SK-N-MC (cell line): ENCODE results near the gene FCMR.

Experiments used
- DNase-seq: peaks from one replicate; pipeline ENCODE4 v3.0.0-alpha.2; 2011; ENCODE audit warnings: low read depth, low spot score
- H3K27ac ChIP-seq: fragments of 200-600 bp; sonication (generic); 2 replicates; pipeline ENCODE4 v1.5.1; 2016; ENCODE audit warnings: mixed run types
- H3K36me3 ChIP-seq: fragments of 200-600 bp; sonication (generic); 2 replicates; pipeline ENCODE4 v1.6.1; 2017; ENCODE audit warnings: antibody characterized with exemption, low read length, mixed read lengths; ENCODE audit not compliant: insufficient read depth
- H3K4me3 ChIP-seq: fragments of 200-600 bp; sonication (generic); 2 replicates; pipeline ENCODE4 v1.5.1; 2016
- H3K9ac ChIP-seq: fragments of 200-600 bp; sonication (generic); 2 replicates; pipeline ENCODE4 v1.8.0; 2017; ENCODE audit warnings: mixed run types, mixed read lengths; ENCODE audit not compliant: insufficient read length
- H3K9me3 ChIP-seq: fragments of 200-600 bp; sonication (generic); 2 replicates; pipeline ENCODE4 v1.6.1; 2017; ENCODE audit warnings: low read depth, mild to moderate bottlenecking, antibody characterized with exemption, low read length, moderate library complexity, mixed read lengths
- EZH2 ChIP-seq: fragments of 200-600 bp; sonication (generic); IDR thresholded peaks from one replicate; pipeline ENCODE4 v1.6.1; 2017; ENCODE audit warnings: antibody characterized with exemption
- FOXP2 ChIP-seq: optimal IDR thresholded peaks from 2 replicates; pipeline ENCODE3; 2011; ENCODE audit warnings: mild to moderate bottlenecking, moderate library complexity; ENCODE audit not compliant: insufficient read depth; ENCODE audit errors: extremely low read length, control extremely low read depth
- POLR2AphosphoS5 ChIP-seq: IDR thresholded peaks from 2 replicates; pipeline ENCODE4 v1.6.1; 2012; ENCODE audit warnings: mild to moderate bottlenecking, low read depth, low read length, borderline replicate concordance

FCMR gene

DNA sequence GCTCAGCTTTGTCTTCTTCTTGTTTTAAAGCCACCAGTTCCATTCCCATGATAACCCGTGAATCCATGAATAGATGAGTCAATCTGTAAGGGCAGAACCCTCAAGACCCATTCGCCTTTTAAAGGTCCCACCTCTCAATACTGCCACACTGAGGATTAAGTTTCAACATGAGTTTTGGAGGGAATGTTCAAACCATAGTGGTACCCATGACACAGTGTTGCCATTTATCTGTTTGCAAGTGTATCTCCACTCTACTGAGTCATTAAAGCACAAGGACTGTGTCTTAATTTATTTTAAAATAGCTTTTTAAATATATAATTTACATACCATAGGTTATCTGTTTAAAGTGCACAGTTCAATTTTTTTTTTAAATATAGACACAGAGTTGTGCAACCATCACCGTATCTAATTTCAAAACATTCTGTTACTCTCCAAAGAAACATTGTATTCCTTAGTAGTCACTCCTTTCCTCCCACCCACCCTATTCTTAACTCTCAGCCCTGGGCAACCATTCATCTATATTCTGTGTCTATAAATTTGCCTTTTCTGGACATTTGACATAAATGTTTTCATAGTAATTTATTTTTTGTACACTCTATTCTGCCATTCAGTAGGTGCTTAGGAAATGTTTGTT lies 29.3 kb downstream of the FCMR start:
- DNase-seq: no peak
- Histone ChIP-seq H3K9ac (no peak overlapping the region), H3K9me3 (no peaks in the 10 kb centered on the region), H3K27ac (no peak overlapping the region), H3K4me3 (no peak overlapping the region), H3K36me3 (no peaks in the 10 kb centered on the region)
- TF ChIP-seq FOXP2 (no peak), POLR2AphosphoS5 (no peak), EZH2 (no peak)

DNA sequence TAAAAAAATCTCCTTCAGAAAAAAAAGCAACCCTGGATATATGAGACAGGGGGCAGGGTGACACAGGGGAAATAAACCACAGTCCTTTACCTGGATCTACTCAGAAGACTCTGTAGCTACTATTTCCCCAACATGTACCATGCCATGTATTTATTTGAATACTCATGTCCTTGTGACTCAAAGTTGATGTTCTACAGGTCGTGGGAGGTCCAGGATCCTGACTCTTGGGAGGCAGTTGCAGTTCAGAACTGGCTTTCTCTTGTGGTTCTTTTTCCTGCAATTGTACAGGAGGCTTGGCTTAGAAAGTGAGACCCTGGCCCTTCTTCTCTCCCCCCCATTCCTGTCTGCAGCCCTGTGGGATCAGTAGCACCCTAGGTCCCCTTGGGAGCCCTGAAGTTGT lies 30.3 kb downstream of the FCMR start:
- TF ChIP-seq FOXP2 (no peak), EZH2 (no peak), POLR2AphosphoS5 (no peak)
- H3K9ac ChIP-seq: no peak overlapping the region
- no peaks in the 10 kb centered on the region for H3K36me3 ChIP-seq
- no peak for DNase-seq
- no peaks in the 10 kb centered on the region for H3K9me3 ChIP-seq
- H3K27ac ChIP-seq: no peak overlapping the region
- no peak overlapping the region for H3K4me3 ChIP-seq

DNA sequence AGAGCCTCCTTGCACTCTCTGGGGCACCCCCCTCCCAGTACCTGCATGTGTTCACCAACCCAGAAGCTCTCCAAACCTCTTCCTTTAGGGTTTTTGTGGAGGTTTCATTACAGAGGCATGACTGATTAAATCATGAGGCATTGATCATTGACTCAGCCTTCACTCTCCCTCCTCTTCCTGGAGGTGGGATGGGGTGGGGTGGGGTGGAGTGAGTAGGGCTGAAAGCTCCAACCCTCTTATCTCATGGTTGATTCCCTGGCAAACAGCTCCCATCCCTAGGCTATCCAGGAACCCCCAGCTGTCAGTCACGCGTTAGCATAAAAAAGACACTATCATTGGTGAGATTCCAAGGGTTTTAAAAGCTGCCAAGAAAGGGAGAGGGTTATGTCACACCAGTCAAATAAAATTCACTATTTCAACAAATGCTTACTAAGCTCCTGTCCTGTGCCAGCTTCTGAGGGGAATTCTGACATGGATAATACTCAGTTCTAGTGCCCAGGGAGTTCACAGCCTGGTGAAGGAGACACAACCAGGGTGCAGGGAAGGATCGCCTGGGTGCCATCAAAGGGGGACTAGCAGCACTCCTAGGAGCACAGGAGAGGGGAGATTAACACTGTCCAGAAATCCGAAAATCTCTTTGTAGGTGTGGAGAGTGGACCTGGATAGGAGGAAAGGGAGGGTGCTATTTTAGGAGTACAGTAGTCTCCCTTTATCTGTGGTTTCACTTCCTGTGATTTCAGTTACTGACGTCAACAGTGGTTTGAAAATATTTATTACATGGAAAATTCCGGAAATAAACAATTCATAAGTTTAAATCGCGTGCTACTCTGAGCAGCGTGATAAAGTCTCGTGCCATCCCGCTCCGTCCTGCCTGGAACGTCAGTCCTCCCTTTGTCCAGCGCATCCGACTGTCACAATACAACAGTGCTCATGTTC lies 31.3 kb downstream of the FCMR start:
- no peak for DNase-seq
- no peak overlapping the region for H3K9ac ChIP-seq
- no peak overlapping the region for H3K27ac ChIP-seq
- no peak for TF ChIP-seq FOXP2
- no peak overlapping the region for H3K4me3 ChIP-seq
- H3K9me3 ChIP-seq: no peaks in the 10 kb centered on the region
- no peaks in the 10 kb centered on the region for H3K36me3 ChIP-seq

DNA sequence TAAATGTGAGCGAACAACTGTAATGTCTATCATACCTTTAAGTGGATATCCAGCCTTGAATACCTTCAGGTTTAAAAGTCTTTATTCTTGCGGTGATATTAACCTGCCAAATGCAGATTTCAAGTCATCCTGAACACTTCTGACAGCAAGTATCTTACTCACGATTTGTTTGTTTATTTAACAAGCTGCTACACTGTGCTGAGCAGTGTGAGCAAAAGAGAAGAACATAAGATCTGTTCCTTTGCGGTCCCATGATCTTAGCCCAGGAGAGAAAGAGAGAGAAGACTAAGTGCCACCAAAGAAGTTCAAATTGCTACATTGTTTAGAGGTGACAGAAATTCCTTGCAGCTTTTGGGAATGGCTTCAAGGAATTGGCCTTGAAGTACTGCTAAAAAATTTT lies 34.0 kb downstream of the FCMR start:
- no peak overlapping the region for H3K27ac ChIP-seq
- no peak overlapping the region for H3K4me3 ChIP-seq
- H3K9ac ChIP-seq: no peak overlapping the region
- TF ChIP-seq EZH2 (no peak), FOXP2 (no peak), POLR2AphosphoS5 (no peak)
- no peaks in the 10 kb centered on the region for H3K9me3 ChIP-seq
- no peak for DNase-seq
- no peaks in the 10 kb centered on the region for H3K36me3 ChIP-seq

DNA sequence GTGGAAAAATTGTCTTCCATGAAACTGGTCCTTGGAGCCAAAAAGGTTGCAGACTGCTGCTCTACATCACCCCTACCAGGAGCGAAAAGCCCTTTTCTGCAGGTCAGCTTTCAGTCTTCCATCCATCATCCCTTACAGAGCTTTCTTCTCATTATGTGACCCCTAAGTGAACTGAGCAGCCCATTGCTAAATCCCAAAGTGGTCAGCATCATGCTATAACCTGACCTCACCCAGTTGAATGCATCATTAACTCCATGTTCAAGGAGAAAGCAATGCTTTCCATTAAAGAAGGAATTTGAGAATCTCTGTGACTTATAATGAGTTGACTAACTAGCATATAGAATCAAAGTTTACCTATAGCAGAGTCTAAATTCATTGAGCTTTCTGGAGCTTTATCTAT lies 34.9 kb downstream of the FCMR start:
- no peaks in the 10 kb centered on the region for H3K9me3 ChIP-seq
- no peak overlapping the region for H3K9ac ChIP-seq
- TF ChIP-seq POLR2AphosphoS5: no peak
- TF ChIP-seq FOXP2: no peak
- no peak for TF ChIP-seq EZH2
- DNase-seq: no peak
- no peaks in the 10 kb centered on the region for H3K36me3 ChIP-seq
- H3K4me3 ChIP-seq: no peak overlapping the region
- H3K27ac ChIP-seq: no peak overlapping the region

DNA sequence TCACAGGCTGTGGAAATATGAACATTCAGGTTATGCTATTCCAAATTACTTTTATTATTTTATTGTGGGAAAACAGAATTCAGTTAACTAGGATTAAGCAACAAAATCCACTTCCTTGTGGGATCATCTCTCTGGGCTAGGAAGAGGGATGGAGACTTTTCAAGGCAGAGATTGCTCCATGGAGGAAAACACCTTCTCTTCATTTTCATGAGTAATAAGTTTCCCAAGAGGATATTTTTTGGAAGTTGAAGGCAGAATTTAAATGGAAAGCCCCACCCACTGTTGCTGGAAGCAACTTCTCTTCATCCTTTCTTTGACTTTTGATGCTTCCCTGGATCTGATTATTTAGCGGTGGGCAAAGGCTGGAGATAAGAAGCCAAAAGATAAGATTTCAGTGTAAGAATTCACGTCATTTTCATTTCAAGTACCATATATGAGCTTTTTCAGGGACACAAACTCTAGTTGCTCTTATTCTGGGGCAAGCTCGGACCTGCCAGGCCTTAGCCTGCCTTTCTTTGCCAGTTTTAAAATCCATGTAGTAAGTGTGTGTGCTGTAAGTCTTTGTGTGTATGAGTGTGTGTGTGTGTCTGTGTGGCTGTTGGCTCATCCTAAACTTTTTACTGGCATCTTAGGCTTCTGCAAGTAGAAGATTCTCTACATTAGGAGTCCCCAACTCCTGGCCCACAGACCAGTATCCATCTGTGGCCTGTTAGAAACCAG lies 36.2 kb downstream of the FCMR start:
- no peak overlapping the region for H3K9ac ChIP-seq
- H3K9me3 ChIP-seq: no peaks in the 10 kb centered on the region
- DNase-seq: no peak
- H3K4me3 ChIP-seq: no peak overlapping the region
- no peak overlapping the region for H3K27ac ChIP-seq
- TF ChIP-seq FOXP2: no peak
- no peak for TF ChIP-seq POLR2AphosphoS5
- TF ChIP-seq EZH2: no peak
- H3K36me3 ChIP-seq: no peaks in the 10 kb centered on the region

DNA sequence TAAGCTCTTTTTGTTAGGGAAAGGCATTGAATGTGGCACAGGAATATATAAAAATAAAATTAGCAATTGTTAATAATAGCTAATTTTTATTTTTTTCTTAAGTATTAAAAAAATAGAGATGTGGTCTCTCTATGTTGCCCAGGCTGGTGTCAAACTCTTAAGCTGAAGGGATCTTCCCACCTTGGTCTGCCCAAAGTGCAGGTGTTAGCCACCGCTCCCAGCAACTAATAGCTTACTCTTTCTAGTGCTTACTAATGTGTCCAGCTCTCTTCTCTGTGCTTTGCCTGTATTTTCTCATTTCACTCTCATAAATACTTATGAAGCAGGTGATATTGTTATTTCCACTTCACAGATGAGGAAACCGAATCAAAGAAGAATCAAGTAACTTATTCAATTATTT lies 37.9 kb downstream of the FCMR start:
- Histone ChIP-seq H3K4me3 (no peak overlapping the region), H3K36me3 (no peaks in the 10 kb centered on the region), H3K9me3 (no peaks in the 10 kb centered on the region), H3K27ac (no peak overlapping the region), H3K9ac (no peak overlapping the region)
- DNase-seq: no peak
- TF ChIP-seq FOXP2 (no peak), POLR2AphosphoS5 (no peak), EZH2 (no peak)

DNA sequence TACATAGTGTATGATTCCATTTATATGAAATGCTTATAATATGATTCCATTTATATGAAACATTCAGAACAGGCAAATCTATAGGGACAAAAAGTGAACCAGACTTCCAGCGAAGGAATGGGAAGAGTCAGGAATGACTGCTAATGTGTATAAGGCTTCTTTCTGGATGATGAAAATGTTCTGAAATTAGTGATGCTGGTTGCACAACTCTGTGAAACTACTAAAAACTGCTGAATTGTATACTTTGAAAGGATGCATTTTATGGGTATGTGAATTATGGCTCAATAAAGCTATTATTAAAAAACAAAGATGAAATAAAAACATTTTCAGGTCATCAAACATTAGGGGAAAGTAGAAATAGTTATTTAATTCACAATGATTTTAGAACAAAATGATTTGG lies 38.6 kb downstream of the FCMR start:
- Histone ChIP-seq H3K4me3 (no peak overlapping the region), H3K9ac (no peak overlapping the region), H3K36me3 (no peaks in the 10 kb centered on the region), H3K9me3 (no peaks in the 10 kb centered on the region), H3K27ac (no peak overlapping the region)
- TF ChIP-seq FOXP2: no peak
- TF ChIP-seq EZH2: no peak
- TF ChIP-seq POLR2AphosphoS5: no peak
- peak; percentile 60 for DNase-seq

DNA sequence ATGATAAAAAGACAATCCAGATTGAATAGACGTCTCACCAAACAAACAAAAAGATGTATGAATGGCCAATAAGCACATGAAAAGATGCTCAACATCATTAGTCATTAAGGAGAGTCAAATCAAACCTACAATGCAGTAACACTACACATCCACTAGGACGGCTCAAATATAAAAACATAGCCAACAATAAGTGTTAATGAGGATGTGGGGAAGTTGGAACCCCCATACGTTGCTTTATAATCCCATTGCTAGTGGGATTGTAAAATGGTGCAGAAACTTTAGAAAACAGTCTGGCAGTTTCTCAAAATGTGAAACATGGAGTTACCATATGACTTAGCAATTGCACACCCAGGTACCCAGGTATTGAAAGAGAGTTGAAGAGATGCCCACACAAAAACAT lies 39.2 kb downstream of the FCMR start:
- no peaks in the 10 kb centered on the region for H3K9me3 ChIP-seq
- H3K36me3 ChIP-seq: no peaks in the 10 kb centered on the region
- TF ChIP-seq POLR2AphosphoS5: no peak
- H3K27ac ChIP-seq: no peak overlapping the region
- no peak for DNase-seq
- H3K9ac ChIP-seq: no peak overlapping the region
- H3K4me3 ChIP-seq: no peak overlapping the region
